HEK293 (cell line): ENCODE measurements around the gene PLPP1.

Source experiments
- CTCF ChIA-PET: fragments of 350-600 bp; formaldehyde crosslinking; extraction: SDS; loops from one replicate; lab custom pipeline; 2021; ENCODE audit warnings: antibody characterized with exemption; lab: Yijun Ruan, JAX
- POLR2A ChIA-PET: fragments of 300-600 bp; formaldehyde crosslinking; extraction: SDS; loops from one replicate; lab custom pipeline; 2020; ENCODE audit warnings: antibody characterized with exemption, inconsistent platforms; lab: Yijun Ruan, JAX
- H3K27ac ChIP-seq: fragments of 200-500 bp; sonication (Bioruptor generic); 2 replicates; pipeline ENCODE4 v1.5.1; 2014; ENCODE audit warnings: low read depth, low read length, control low read depth, inconsistent platforms; ENCODE audit errors: extremely low read depth
- H3K36me3 ChIP-seq, 2 experiments: fragments of 200-500 bp in 1 of 2; sonication (Bioruptor generic) in 1 of 2; 1 replicate in 1 of 2; 2 replicates in 1 of 2; pipeline ENCODE4 v1.5.1; 2014 to 2017; ENCODE audit warnings: inconsistent platforms in 2 of 2, low read length in 2 of 2; ENCODE audit not compliant: control insufficient read depth in 2 of 2, insufficient read depth in 1 of 2
- H3K4me1 ChIP-seq: fragments of 200-500 bp; sonication (Bioruptor generic); 2 replicates; pipeline ENCODE4 v1.5.1; 2014; ENCODE audit warnings: mild to moderate bottlenecking, low read length, inconsistent platforms; ENCODE audit not compliant: control insufficient read depth, insufficient read depth
- H3K4me3 ChIP-seq: 2 replicates; pipeline ENCODE4 v1.5.1; 2011; ENCODE audit warnings: low read depth, mild to moderate bottlenecking, control low read depth, low read length, moderate library complexity
- H3K9me3 ChIP-seq: fragments of 200-500 bp; sonication (Bioruptor generic); 2 replicates; pipeline ENCODE4 v1.5.1; 2014; ENCODE audit warnings: low read depth, low read length, inconsistent platforms; ENCODE audit not compliant: control insufficient read depth, insufficient read depth
- KLF16 ChIP-seq: fragments of 450-650 bp; formaldehyde crosslinking; IDR thresholded peaks from 2 replicates; pipeline ENCODE4 v1.5.1; 2017; ENCODE audit warnings: missing biosample characterization, missing genetic modification characterization
- MYNN ChIP-seq: fragments of 450-650 bp; formaldehyde crosslinking; IDR thresholded peaks from 2 replicates; pipeline ENCODE4 v1.5.1; 2016; ENCODE audit warnings: missing biosample characterization, missing genetic modification characterization, borderline replicate concordance
- MZF1 ChIP-seq: fragments of 450-650 bp; formaldehyde crosslinking; IDR thresholded peaks from 2 replicates; pipeline ENCODE4 v1.5.1; 2017; ENCODE audit warnings: missing biosample characterization, missing genetic modification characterization, borderline replicate concordance
- TRIM28 ChIP-seq: IDR thresholded peaks from 2 replicates; pipeline ENCODE4 v1.6.1; 2011; ENCODE audit warnings: low read length, control low read depth, borderline replicate concordance
- WT1 ChIP-seq: fragments of 450-650 bp; formaldehyde crosslinking; IDR thresholded peaks from 2 replicates; pipeline ENCODE4 v1.5.1; 2016; ENCODE audit warnings: missing biosample characterization, missing genetic modification characterization
- ZBTB44 ChIP-seq: fragments of 450-650 bp; IDR thresholded peaks from 2 replicates; pipeline ENCODE4 v1.5.1; 2018; ENCODE audit warnings: missing biosample characterization, mild to moderate bottlenecking, missing genetic modification characterization
- ZNF112 ChIP-seq: fragments of 450-650 bp; formaldehyde crosslinking; IDR thresholded peaks from 2 replicates; pipeline ENCODE4 v1.5.0; 2017; ENCODE audit warnings: missing biosample characterization, missing genetic modification characterization
- ZNF16 ChIP-seq: fragments of 450-650 bp; formaldehyde crosslinking; IDR thresholded peaks from 2 replicates; pipeline ENCODE4 v1.5.1; 2016; ENCODE audit warnings: low read depth, missing biosample characterization, missing genetic modification characterization
- ZNF169 ChIP-seq: fragments of 450-650 bp; formaldehyde crosslinking; IDR thresholded peaks from 2 replicates; pipeline ENCODE4 v1.5.1; 2016; ENCODE audit warnings: missing biosample characterization, missing genetic modification characterization
- ZNF280D ChIP-seq: fragments of 450-650 bp; formaldehyde crosslinking; IDR thresholded peaks from 2 replicates; pipeline ENCODE4 v1.5.1; 2016; ENCODE audit warnings: missing biosample characterization, missing genetic modification characterization
- ZNF311 ChIP-seq: fragments of 450-650 bp; formaldehyde crosslinking; IDR thresholded peaks from 2 replicates; pipeline ENCODE4 v1.5.1; 2017; ENCODE audit warnings: missing biosample characterization, missing genetic modification characterization, borderline replicate concordance
- ZNF423 ChIP-seq: fragments of 450-650 bp; formaldehyde crosslinking; IDR thresholded peaks from 2 replicates; pipeline ENCODE4 v1.5.1; 2016; ENCODE audit warnings: missing biosample characterization, missing genetic modification characterization
- ZNF488 ChIP-seq: fragments of 450-650 bp; formaldehyde crosslinking; IDR thresholded peaks from 2 replicates; pipeline ENCODE4 v1.5.1; 2016; ENCODE audit warnings: missing biosample characterization, missing genetic modification characterization
- ZNF501 ChIP-seq: fragments of 450-650 bp; formaldehyde crosslinking; IDR thresholded peaks from 2 replicates; pipeline ENCODE4 v1.5.1; 2016; ENCODE audit warnings: missing biosample characterization, missing genetic modification characterization
- ZNF518A ChIP-seq: fragments of 450-650 bp; formaldehyde crosslinking; conservative IDR thresholded peaks from 2 replicates; pipeline ENCODE4 v1.5.1; 2016; ENCODE audit warnings: low read depth, missing biosample characterization, missing genetic modification characterization
- ZNF600 ChIP-seq: fragments of 450-650 bp; formaldehyde crosslinking; IDR thresholded peaks from 2 replicates; pipeline ENCODE4 v1.5.1; 2016; ENCODE audit warnings: missing biosample characterization, missing genetic modification characterization
- ZNF704 ChIP-seq: fragments of 450-650 bp; formaldehyde crosslinking; IDR thresholded peaks from 2 replicates; pipeline ENCODE4 v1.5.1; 2016; ENCODE audit warnings: missing biosample characterization, missing genetic modification characterization
- ZNF791 ChIP-seq: fragments of 450-650 bp; formaldehyde crosslinking; IDR thresholded peaks from 2 replicates; pipeline ENCODE4 v1.5.1; 2016; ENCODE audit warnings: missing biosample characterization, missing genetic modification characterization

PLPP1 gene

GRCh38 chr5:55492449-55492848, 42.3 kb downstream of the PLPP1 start:
- ChIA-PET CTCF (no interaction called here), POLR2A (no interaction called here)
- peaks cover 8% of the 10 kb centered on the region for H3K4me1 ChIP-seq
- no peaks in the 10 kb centered on the region for H3K36me3 ChIP-seq
- no peak overlapping the region for H3K4me3 ChIP-seq
- TF ChIP-seq KLF16 (tag by site-specific recombination) (no peak), ZNF16 (tag by site-specific recombination) (no peak), TRIM28 (no peak), ZNF169 (tag by site-specific recombination) (no peak), ZNF600 (tag by site-specific recombination) (no peak; the same call in 1 of the 2 replicates), ZNF112 (no peak), ZNF423 (no peak), ZNF791 (no peak), MYNN (tag by site-specific recombination) (no peak), ZNF488 (tag by site-specific recombination) (no peak), ZNF280D (tag by site-specific recombination) (no peak), ZNF501 (tag by site-specific recombination) (no peak), ZNF704 (tag by site-specific recombination) (no peak), WT1 (tag by site-specific recombination) (peak; percentile 90), MZF1 (tag by site-specific recombination) (peak; percentile 36; the same call in 1 of the 2 replicates), ZNF518A (tag by site-specific recombination) (no peak), ZBTB44 (tag by site-specific recombination) (peak; percentile 90), ZNF311 (no peak)
- no peak overlapping the region for H3K27ac ChIP-seq
- H3K9me3 ChIP-seq, result no peaks in the 10 kb centered on the region
